H54 (cell line): ENCODE measurements around the gene FGFRL1.

Experiments used
- DNase-seq: peaks from one replicate; pipeline ENCODE4 v3.0.0; 2011; ENCODE audit warnings: low spot score, mixed read lengths; ENCODE audit not compliant: insufficient read length
- FAIRE-seq: peaks from 3 replicates; lab custom pipeline; 2011; peaks lifted over from hg19 to GRCh38; lab: Jason Lieb, UNC
- POLR2A ChIP-seq: IDR thresholded peaks from 2 replicates; pipeline ENCODE4 v1.6.1; 2011; ENCODE audit warnings: low read depth, mild to moderate bottlenecking, low read length

The FGFRL1 gene

GRCh38 chr4:1024882-1025545 is 13.6 kb downstream of the FGFRL1 start:
- FAIRE-seq (no peak), DNase-seq (no peak)
- no peak for TF ChIP-seq POLR2A

GRCh38 chr4:1026115-1026514 is 14.7 kb downstream of the FGFRL1 start:
- FAIRE-seq, result no peak
- no peak for DNase-seq
- TF ChIP-seq POLR2A, result no peak

GRCh38 chr4:1027219-1027914 is 15.9 kb downstream of the FGFRL1 start:
- no peak for DNase-seq
- no peak for FAIRE-seq
- no peak for TF ChIP-seq POLR2A

- TF ChIP-seq POLR2A, result no peak
- no peak for FAIRE-seq
- no peak for DNase-seq
Measured at GRCh38 chr4:1027915-1028238, 16.5 kb downstream of the FGFRL1 start.

GRCh38 chr4:1028574-1029220 is 17.3 kb downstream of the FGFRL1 start:
- DNase-seq (no peak), FAIRE-seq (no peak)
- no peak for TF ChIP-seq POLR2A

GRCh38 chr4:1029529-1029928 is 18.1 kb downstream of the FGFRL1 start:
- no peak for TF ChIP-seq POLR2A
- DNase-seq, result no peak
- FAIRE-seq, result no peak

GRCh38 chr4:1030031-1030430 is 18.6 kb downstream of the FGFRL1 start:
- TF ChIP-seq POLR2A, result no peak
- DNase-seq (no peak), FAIRE-seq (no peak)

- FAIRE-seq, result no peak
Measured at GRCh38 chr4:1030559-1030958, 19.1 kb downstream of the FGFRL1 start.

GRCh38 chr4:1031346-1031745 is 19.9 kb downstream of the FGFRL1 start:
- DNase-seq (no peak), FAIRE-seq (no peak)
- TF ChIP-seq POLR2A, result no peak

More at GRCh38 chr4:1030559-1030958, 19.1 kb downstream of the FGFRL1 start:
- no peak for TF ChIP-seq POLR2A
- no peak for DNase-seq

- TF ChIP-seq POLR2A, result no peak
- FAIRE-seq (no peak), DNase-seq (no peak)
Measured at GRCh38 chr4:1031956-1032795, 20.8 kb downstream of the FGFRL1 start.

- FAIRE-seq (no peak), DNase-seq (no peak)
- no peak for TF ChIP-seq POLR2A
Measured at GRCh38 chr4:1032861-1033260, 21.4 kb downstream of the FGFRL1 start.

GRCh38 chr4:1033840-1034551 is 22.6 kb downstream of the FGFRL1 start:
- FAIRE-seq (no peak), DNase-seq (peak; percentile 57)
- no peak; the same call in 1 of the 2 replicates for TF ChIP-seq POLR2A

GRCh38 chr4:1035510-1035909 is 24.1 kb downstream of the FGFRL1 start:
- no peak for FAIRE-seq
- TF ChIP-seq POLR2A, result no peak
- DNase-seq, result no peak
